Measurements from ENCODE around the gene GPLD1.
A peak's percentile ranks its signal among the peaks of the same experiment; 100 is the strongest.

GPLD1 gene

DNA sequence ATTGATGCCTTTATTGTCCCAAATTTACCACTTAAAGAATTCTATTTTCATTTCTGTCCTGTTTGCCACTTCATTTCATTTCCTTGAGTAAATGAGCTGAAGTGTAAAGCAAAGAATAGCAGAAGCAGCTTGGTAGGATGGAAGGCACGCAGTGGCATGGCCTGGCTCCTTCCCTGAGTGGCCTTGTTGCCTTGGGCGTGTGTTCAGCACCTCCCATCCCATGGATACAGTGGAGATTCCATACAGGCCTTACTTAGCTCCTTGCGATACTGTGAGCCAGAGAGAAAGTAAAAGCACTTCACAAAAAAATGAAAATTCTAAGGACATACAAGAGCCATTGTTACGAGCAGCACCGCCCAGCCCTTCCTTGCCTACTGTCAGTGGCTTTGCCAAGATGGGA is 45.0 kb upstream of the GPLD1 start:
- Mint-ChIP-seq H3K4me3 (no peak overlapping the region), H3K27me3 (ENCODE audit: low read depth) (no peaks in the 10 kb centered on the region), H3K36me3 (ENCODE audit: low read depth) (peaks cover 39% of the 10 kb centered on the region), H3K27ac (no peak overlapping the region), H3K4me1 (no peaks in the 10 kb centered on the region), H3K9me3 (no peaks in the 10 kb centered on the region)
- TF ChIP-seq, protein P1, sequence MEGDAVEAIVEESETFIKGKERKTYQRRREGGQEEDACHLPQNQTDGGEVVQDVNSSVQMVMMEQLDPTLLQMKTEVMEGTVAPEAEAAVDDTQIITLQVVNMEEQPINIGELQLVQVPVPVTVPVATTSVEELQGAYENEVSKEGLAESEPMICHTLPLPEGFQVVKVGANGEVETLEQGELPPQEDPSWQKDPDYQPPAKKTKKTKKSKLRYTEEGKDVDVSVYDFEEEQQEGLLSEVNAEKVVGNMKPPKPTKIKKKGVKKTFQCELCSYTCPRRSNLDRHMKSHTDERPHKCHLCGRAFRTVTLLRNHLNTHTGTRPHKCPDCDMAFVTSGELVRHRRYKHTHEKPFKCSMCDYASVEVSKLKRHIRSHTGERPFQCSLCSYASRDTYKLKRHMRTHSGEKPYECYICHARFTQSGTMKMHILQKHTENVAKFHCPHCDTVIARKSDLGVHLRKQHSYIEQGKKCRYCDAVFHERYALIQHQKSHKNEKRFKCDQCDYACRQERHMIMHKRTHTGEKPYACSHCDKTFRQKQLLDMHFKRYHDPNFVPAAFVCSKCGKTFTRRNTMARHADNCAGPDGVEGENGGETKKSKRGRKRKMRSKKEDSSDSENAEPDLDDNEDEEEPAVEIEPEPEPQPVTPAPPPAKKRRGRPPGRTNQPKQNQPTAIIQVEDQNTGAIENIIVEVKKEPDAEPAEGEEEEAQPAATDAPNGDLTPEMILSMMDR (IDR thresholded peaks at IDR 0.05; ENCODE audit: unreplicated experiment in 3 of 3), result no peak

DNA sequence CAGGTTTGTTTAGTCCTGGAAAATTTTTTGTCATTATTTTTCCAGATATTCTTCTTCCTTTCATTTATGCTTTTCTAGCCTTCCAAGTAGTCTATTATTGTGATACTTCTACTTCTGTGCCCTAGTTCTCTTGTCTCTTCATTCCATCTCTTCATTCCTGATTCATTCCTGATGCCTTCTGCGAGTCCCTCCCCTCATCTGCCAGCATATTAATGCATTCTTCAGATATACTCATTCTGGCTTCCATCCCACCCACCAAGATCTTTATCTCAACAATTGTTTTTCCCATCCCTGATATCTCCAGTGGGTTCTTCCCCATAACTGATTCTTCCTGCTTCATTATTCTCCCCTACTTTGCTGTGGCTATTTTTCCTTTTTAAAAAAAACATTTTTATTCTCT is 40.6 kb upstream of the GPLD1 start:
- Mint-ChIP-seq H3K27me3 (ENCODE audit: low read depth) (no peaks in the 10 kb centered on the region), H3K4me1 (no peaks in the 10 kb centered on the region), H3K36me3 (ENCODE audit: low read depth) (peaks cover 41% of the 10 kb centered on the region), H3K9me3 (no peaks in the 10 kb centered on the region), H3K4me3 (no peak overlapping the region), H3K27ac (no peak overlapping the region)
- TF ChIP-seq, protein P1 (IDR thresholded peaks at IDR 0.05; ENCODE audit: unreplicated experiment in 3 of 3), result no peak

DNA sequence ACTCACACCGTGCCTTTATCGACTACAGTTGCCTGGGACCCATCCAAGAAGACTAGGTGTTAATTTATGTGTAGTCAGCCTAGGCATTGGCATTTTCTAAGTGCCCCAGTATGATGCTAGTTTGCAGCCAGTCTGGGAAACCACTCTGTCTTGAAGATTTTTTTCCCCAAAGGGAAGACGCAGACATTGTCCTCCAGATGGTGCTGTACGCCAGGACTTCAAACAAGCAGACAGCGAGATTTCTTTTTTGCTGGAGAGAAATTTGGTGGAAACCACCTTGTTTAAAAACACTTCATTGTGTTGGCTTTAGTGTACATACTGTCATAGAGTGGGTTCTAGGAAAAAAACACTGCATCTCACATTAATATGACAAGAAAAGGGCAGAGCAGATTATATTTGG is 35.4 kb upstream of the GPLD1 start:
- Mint-ChIP-seq H3K4me3 (no peak overlapping the region), H3K36me3 (ENCODE audit: low read depth) (peaks cover 13% of the 10 kb centered on the region), H3K9me3 (no peaks in the 10 kb centered on the region), H3K4me1 (peaks cover 6% of the 10 kb centered on the region), H3K27me3 (ENCODE audit: low read depth) (no peaks in the 10 kb centered on the region), H3K27ac (no peak overlapping the region)
- TF ChIP-seq, protein P1 (IDR thresholded peaks at IDR 0.05; ENCODE audit: unreplicated experiment in 3 of 3), result peak; percentile 54 to 56 (median 55)

DNA sequence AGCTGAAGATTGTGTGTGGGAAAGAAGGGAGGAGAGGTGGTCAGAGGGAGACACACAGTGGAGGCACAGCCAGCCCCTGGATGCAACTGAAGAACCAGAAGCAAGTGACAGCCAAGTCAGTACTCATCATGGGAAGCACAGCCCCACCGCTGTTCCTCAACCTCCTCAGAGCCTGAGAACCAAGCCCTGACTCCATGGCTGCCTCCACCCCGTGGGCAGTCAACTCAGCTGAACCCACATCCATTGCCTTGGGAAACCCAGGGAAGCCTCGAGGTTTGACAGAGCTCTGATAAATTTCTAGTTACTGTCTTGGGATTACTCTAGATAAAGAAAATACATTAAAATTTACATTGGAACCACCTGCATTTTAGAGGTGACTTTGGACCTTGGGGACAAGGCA is 35.0 kb upstream of the GPLD1 start:
- Mint-ChIP-seq H3K4me1 (peaks cover 6% of the 10 kb centered on the region), H3K9me3 (no peaks in the 10 kb centered on the region), H3K27me3 (ENCODE audit: low read depth) (no peaks in the 10 kb centered on the region), H3K4me3 (no peak overlapping the region), H3K36me3 (ENCODE audit: low read depth) (peaks cover 13% of the 10 kb centered on the region), H3K27ac (no peak overlapping the region)
- TF ChIP-seq, protein P1 (IDR thresholded peaks at IDR 0.05; ENCODE audit: unreplicated experiment in 3 of 3), result no peak

DNA sequence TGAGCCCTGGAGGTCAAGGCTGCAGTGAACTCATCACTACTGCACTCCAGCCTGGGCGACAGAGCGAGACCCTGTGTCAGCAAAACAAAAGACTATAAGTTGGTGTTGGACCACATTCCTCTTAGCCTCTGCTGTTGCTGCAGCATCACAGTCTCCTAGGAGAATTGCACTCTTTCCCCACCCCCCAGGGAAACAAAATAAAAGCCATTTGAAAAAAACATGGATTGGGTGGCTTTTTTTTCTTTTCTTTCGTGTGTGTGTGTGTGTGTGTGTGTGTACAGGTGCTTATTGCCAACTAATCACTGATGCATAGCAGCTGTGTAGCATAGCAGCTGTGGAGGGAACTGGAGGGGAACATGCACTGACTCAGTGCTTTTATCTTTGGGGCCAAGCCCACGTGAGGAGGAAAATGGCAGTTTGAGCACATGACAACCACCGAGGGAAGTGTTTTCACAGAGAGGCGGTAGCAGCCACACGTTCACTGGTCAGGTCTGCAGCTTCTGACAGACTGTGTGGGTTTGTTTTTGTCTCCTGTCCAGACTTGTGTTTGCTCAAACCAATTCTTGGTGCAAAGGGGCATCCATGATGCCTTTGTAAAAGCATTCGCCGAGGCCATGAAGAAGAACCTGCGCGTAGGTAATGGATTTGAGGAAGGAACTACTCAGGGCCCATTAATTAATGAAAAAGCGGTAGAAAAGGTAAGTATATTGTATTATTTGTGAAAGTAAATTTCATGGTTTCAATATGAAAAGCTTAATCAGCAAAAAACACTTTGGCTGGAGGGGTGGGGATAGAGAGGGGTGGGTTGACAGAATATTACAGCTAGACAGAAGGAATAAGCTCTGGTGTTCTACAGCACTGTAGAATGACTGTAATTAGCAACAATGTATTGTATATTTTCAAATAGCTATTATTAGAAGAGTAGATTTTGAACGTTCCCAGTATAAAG is 33.1 kb upstream of the GPLD1 start:
- Mint-ChIP-seq H3K27me3 (ENCODE audit: low read depth) (no peaks in the 10 kb centered on the region), H3K4me1 (peaks cover 6% of the 10 kb centered on the region), H3K9me3 (no peaks in the 10 kb centered on the region), H3K4me3 (no peak overlapping the region), H3K27ac (peak overlapping the region; percentile 68 to 92 (median 72)), H3K36me3 (ENCODE audit: low read depth) (peaks cover 15% of the 10 kb centered on the region)
- TF ChIP-seq, protein P1 (IDR thresholded peaks at IDR 0.05; ENCODE audit: unreplicated experiment in 3 of 3), result no peak
